Measurements from ENCODE around the gene WDR27.

DNA sequence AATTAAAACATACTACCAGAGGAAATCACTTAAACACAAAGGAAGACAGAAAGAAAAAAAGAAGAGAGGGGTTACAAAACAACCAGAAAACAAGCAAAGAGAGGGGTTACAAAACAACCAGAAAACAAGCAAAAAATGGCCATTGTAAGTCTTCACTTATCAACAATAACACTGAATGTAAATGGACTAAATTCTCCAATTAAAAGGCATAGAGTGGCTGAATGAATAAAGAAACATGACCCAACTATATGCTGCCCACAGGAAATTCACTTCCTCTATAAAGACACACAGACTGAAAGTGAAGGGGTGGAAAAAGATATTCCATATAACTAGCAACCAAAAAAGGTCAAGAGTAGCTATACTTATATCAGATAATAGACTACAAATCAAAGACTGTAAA is 180.0 kb downstream of the WDR27 start:
- TF ChIP-seq, protein P1, sequence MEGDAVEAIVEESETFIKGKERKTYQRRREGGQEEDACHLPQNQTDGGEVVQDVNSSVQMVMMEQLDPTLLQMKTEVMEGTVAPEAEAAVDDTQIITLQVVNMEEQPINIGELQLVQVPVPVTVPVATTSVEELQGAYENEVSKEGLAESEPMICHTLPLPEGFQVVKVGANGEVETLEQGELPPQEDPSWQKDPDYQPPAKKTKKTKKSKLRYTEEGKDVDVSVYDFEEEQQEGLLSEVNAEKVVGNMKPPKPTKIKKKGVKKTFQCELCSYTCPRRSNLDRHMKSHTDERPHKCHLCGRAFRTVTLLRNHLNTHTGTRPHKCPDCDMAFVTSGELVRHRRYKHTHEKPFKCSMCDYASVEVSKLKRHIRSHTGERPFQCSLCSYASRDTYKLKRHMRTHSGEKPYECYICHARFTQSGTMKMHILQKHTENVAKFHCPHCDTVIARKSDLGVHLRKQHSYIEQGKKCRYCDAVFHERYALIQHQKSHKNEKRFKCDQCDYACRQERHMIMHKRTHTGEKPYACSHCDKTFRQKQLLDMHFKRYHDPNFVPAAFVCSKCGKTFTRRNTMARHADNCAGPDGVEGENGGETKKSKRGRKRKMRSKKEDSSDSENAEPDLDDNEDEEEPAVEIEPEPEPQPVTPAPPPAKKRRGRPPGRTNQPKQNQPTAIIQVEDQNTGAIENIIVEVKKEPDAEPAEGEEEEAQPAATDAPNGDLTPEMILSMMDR (IDR thresholded peaks at IDR 0.05; ENCODE audit: insufficient read depth, low read length, poor library complexity, severe bottlenecking) = no peak
- TF ChIP-seq EZH2phosphoT487 (conservative IDR thresholded peaks at IDR 0.05; ENCODE audit: low read length) = no peak
